ENCODE measurements around the gene A1CF.
"Not testable (repeated sequence)": the region's sequence is repeated elsewhere in the genome, so short reads cannot be mapped to it uniquely, and the experiment has no call there.

A1CF gene

GRCh38 chr10:50885097-50885859, at the start of gene A1CF:
TSS of gene A1CF (minus strand) at chr10:50885627. CDS start at chr10:50859940, 25,687 bp downstream.
- TF ChIP-seq CTCF (IDR thresholded peaks at IDR 0.05; ENCODE audit: unreplicated experiment in 3 of 3), result no peak
- Mint-ChIP-seq H3K9me3 (no peaks in the 10 kb centered on the region), H3K36me3 (ENCODE audit: low read depth) (no peaks in the 10 kb centered on the region), H3K4me1 (no peaks in the 10 kb centered on the region), H3K27me3 (ENCODE audit: low read depth) (peaks cover 5% of the 10 kb centered on the region), H3K27ac (peak within 1 kb of the TSS in 2 of 3 experiments; percentile 68 to 82), H3K4me3 (peak within 1 kb of the TSS in 2 of 3 experiments; percentile 54 to 67)

- Mint-ChIP-seq H3K36me3 (ENCODE audit: low read depth) (no peaks in the 10 kb centered on the region), H3K27me3 (ENCODE audit: low read depth) (no peaks in the 10 kb centered on the region), H3K9me3 (no peaks in the 10 kb centered on the region), H3K4me3 (no peak overlapping the region), H3K27ac (no peak overlapping the region), H3K4me1 (no peaks in the 10 kb centered on the region)
- TF ChIP-seq CTCF (IDR thresholded peaks at IDR 0.05; ENCODE audit: unreplicated experiment in 3 of 3), result no peak
Observed at GRCh38 chr10:50931948-50932431, 46.6 kb upstream of the A1CF start.

GRCh38 chr10:50929670-50930069, 44.2 kb upstream of the A1CF start:
- no peaks in the 10 kb centered on the region for H3K4me1 Mint-ChIP-seq
- no peaks in the 10 kb centered on the region for H3K27me3 Mint-ChIP-seq (ENCODE audit: low read depth)
- H3K4me3 Mint-ChIP-seq, result no peak overlapping the region
- H3K27ac Mint-ChIP-seq, result no peak overlapping the region
- H3K36me3 Mint-ChIP-seq (ENCODE audit: low read depth), result no peaks in the 10 kb centered on the region
- no peaks in the 10 kb centered on the region for H3K9me3 Mint-ChIP-seq
- no peak for TF ChIP-seq CTCF (IDR thresholded peaks at IDR 0.05; ENCODE audit: unreplicated experiment in 3 of 3)

GRCh38 chr10:50928190-50928552, 42.7 kb upstream of the A1CF start:
- TF ChIP-seq CTCF (IDR thresholded peaks at IDR 0.05; ENCODE audit: unreplicated experiment in 3 of 3), result no peak
- no peaks in the 10 kb centered on the region for H3K27me3 Mint-ChIP-seq (ENCODE audit: low read depth)

GRCh38 chr10:50927522-50928189, 42.2 kb upstream of the A1CF start:
- H3K27ac Mint-ChIP-seq, result no peak overlapping the region
- no peak for TF ChIP-seq CTCF (IDR thresholded peaks at IDR 0.05; ENCODE audit: unreplicated experiment in 3 of 3)
- peaks cover 8% of the 10 kb centered on the region for H3K9me3 Mint-ChIP-seq
- no peaks in the 10 kb centered on the region for H3K36me3 Mint-ChIP-seq (ENCODE audit: low read depth)
- H3K4me1 Mint-ChIP-seq, result no peaks in the 10 kb centered on the region
- no peak overlapping the region for H3K4me3 Mint-ChIP-seq
- H3K27me3 Mint-ChIP-seq (ENCODE audit: low read depth), result no peaks in the 10 kb centered on the region

More at GRCh38 chr10:50928190-50928552, 42.7 kb upstream of the A1CF start:
- H3K36me3 Mint-ChIP-seq (ENCODE audit: low read depth), result no peaks in the 10 kb centered on the region
- H3K27ac Mint-ChIP-seq, result no peak overlapping the region
- no peak overlapping the region for H3K4me3 Mint-ChIP-seq
- H3K9me3 Mint-ChIP-seq, result peaks cover 7% of the 10 kb centered on the region
- H3K4me1 Mint-ChIP-seq, result no peaks in the 10 kb centered on the region

- H3K27ac Mint-ChIP-seq; H3K4me1 Mint-ChIP-seq; H3K36me3 Mint-ChIP-seq (ENCODE audit: low read depth); H3K27me3 Mint-ChIP-seq (ENCODE audit: low read depth); H3K4me3 Mint-ChIP-seq: not testable (repeated sequence)
- H3K9me3 Mint-ChIP-seq, result peaks cover 18% of the 10 kb centered on the region
Observed at GRCh38 chr10:50923471-50923870, 38.0 kb upstream of the A1CF start.

Data from nephron (organoid).